NT2/D1 (cell line): ENCODE measurements around the gene CLEC4G.

ENCODE experiments used
- SUZ12 ChIP-seq: IDR thresholded peaks from 2 replicates; pipeline ENCODE4 v1.6.1; 2011; ENCODE audit not compliant: insufficient read length, insufficient read depth; ENCODE audit errors: extremely low read depth
- YY1 ChIP-seq: IDR thresholded peaks from 2 replicates; pipeline ENCODE4 v1.6.1; 2011; ENCODE audit not compliant: insufficient read length, insufficient read depth
- ZNF274 ChIP-seq: IDR thresholded peaks from 2 replicates; pipeline ENCODE4 v1.6.1; 2011; ENCODE audit warnings: mild to moderate bottlenecking, low read depth, low read length

GRCh38 chr19:7734220-7735203 is 2.6 kb upstream of the CLEC4G start:
- TF ChIP-seq SUZ12 (no peak), ZNF274 (no peak), YY1 (no peak)
